ENCODE data around the gene ATRAID.

The ATRAID gene

GRCh38 chr2:27245626-27246025 lies 33.8 kb downstream of the ATRAID start:
- no peaks in the 10 kb centered on the region for H3K9me3 ChIP-seq (ENCODE audit: insufficient read depth, low read depth, low read length)
- H3K4me1 ChIP-seq (ENCODE audit: insufficient read depth, low read length) = peaks cover 3% of the 10 kb centered on the region; the same call in 1 of the 2 replicates
- H3K36me3 ChIP-seq (ENCODE audit: insufficient read depth, low read depth, low read length) = peaks cover 49% of the 10 kb centered on the region
- H3K9ac ChIP-seq (ENCODE audit: low read depth, low read length) = no peak overlapping the region
- H3K4me3 ChIP-seq (ENCODE audit: low read length) = no peak overlapping the region
- no peak overlapping the region for H3K27ac ChIP-seq (ENCODE audit: low read length)
- H3K27me3 ChIP-seq (ENCODE audit: insufficient read depth, low read length) = peaks cover 4% of the 10 kb centered on the region; the same call in 1 of the 2 replicates

GRCh38 chr2:27247893-27248292 lies 36.1 kb downstream of the ATRAID start:
- Histone ChIP-seq H3K9ac (ENCODE audit: low read depth, low read length) (no peak overlapping the region), H3K9me3 (ENCODE audit: insufficient read depth, low read depth, low read length) (no peaks in the 10 kb centered on the region), H3K27me3 (ENCODE audit: insufficient read depth, low read length) (peaks cover 19% of the 10 kb centered on the region), H3K36me3 (ENCODE audit: insufficient read depth, low read depth, low read length) (peaks cover 26% of the 10 kb centered on the region), H3K27ac (ENCODE audit: low read length) (no peak overlapping the region), H3K4me1 (ENCODE audit: insufficient read depth, low read length) (peaks cover 3% of the 10 kb centered on the region; the same call in 1 of the 2 replicates), H3K4me3 (ENCODE audit: low read length) (no peak overlapping the region)

- Histone ChIP-seq H3K4me1 (ENCODE audit: insufficient read depth, low read length) (peaks cover 3% of the 10 kb centered on the region; the same call in 1 of the 2 replicates), H3K9me3 (ENCODE audit: insufficient read depth, low read depth, low read length) (no peaks in the 10 kb centered on the region), H3K4me3 (ENCODE audit: low read length) (no peak overlapping the region), H3K27me3 (ENCODE audit: insufficient read depth, low read length) (peaks cover 19% of the 10 kb centered on the region), H3K36me3 (ENCODE audit: insufficient read depth, low read depth, low read length) (peaks cover 12% of the 10 kb centered on the region), H3K27ac (ENCODE audit: low read length) (no peak overlapping the region), H3K9ac (ENCODE audit: low read depth, low read length) (no peak overlapping the region)
Observed at GRCh38 chr2:27249159-27249890, 37.5 kb downstream of the ATRAID start.

GRCh38 chr2:27249891-27250651 lies 38.2 kb downstream of the ATRAID start:
- peaks cover 4% of the 10 kb centered on the region; the same call in 1 of the 2 replicates for H3K36me3 ChIP-seq (ENCODE audit: insufficient read depth, low read depth, low read length)
- H3K4me1 ChIP-seq (ENCODE audit: insufficient read depth, low read length) = peaks cover 3% of the 10 kb centered on the region; the same call in 1 of the 2 replicates
- no peaks in the 10 kb centered on the region for H3K9me3 ChIP-seq (ENCODE audit: insufficient read depth, low read depth, low read length)
- peak overlapping the region; percentile 58; the same call in 1 of the 2 replicates for H3K4me3 ChIP-seq (ENCODE audit: low read length)
- no peak overlapping the region for H3K27ac ChIP-seq (ENCODE audit: low read length)
- peaks cover 19% of the 10 kb centered on the region for H3K27me3 ChIP-seq (ENCODE audit: insufficient read depth, low read length)
- H3K9ac ChIP-seq (ENCODE audit: low read depth, low read length) = peak overlapping the region; percentile 40; the same call in 1 of the 2 replicates

- Histone ChIP-seq H3K36me3 (ENCODE audit: insufficient read depth, low read depth, low read length) (no peaks in the 10 kb centered on the region), H3K4me3 (ENCODE audit: low read length) (peak overlapping the region; percentile 58; the same call in 1 of the 2 replicates), H3K4me1 (ENCODE audit: insufficient read depth, low read length) (peaks cover 3% of the 10 kb centered on the region; the same call in 1 of the 2 replicates), H3K9me3 (ENCODE audit: insufficient read depth, low read depth, low read length) (no peaks in the 10 kb centered on the region), H3K27ac (ENCODE audit: low read length) (no peak overlapping the region), H3K27me3 (ENCODE audit: insufficient read depth, low read length) (peaks cover 19% of the 10 kb centered on the region), H3K9ac (ENCODE audit: low read depth, low read length) (peak overlapping the region; percentile 40; the same call in 1 of the 2 replicates)
Observed at GRCh38 chr2:27250652-27251379, 39.0 kb downstream of the ATRAID start.

- Histone ChIP-seq H3K27ac (ENCODE audit: low read length) (no peak overlapping the region), H3K4me1 (ENCODE audit: insufficient read depth, low read length) (peaks cover 3% of the 10 kb centered on the region; the same call in 1 of the 2 replicates), H3K4me3 (ENCODE audit: low read length) (no peak overlapping the region), H3K9ac (ENCODE audit: low read depth, low read length) (no peak overlapping the region), H3K36me3 (ENCODE audit: insufficient read depth, low read depth, low read length) (no peaks in the 10 kb centered on the region), H3K27me3 (ENCODE audit: insufficient read depth, low read length) (peaks cover 19% of the 10 kb centered on the region), H3K9me3 (ENCODE audit: insufficient read depth, low read depth, low read length) (no peaks in the 10 kb centered on the region)
Observed at GRCh38 chr2:27251766-27252165, 39.9 kb downstream of the ATRAID start.

GRCh38 chr2:27255187-27255586 lies 43.3 kb downstream of the ATRAID start:
- peaks cover 27% of the 10 kb centered on the region for H3K27me3 ChIP-seq (ENCODE audit: insufficient read depth, low read length)
- peaks cover 3% of the 10 kb centered on the region; the same call in 1 of the 2 replicates for H3K4me1 ChIP-seq (ENCODE audit: insufficient read depth, low read length)
- no peaks in the 10 kb centered on the region for H3K36me3 ChIP-seq (ENCODE audit: insufficient read depth, low read depth, low read length)
- no peak overlapping the region for H3K27ac ChIP-seq (ENCODE audit: low read length)
- no peak overlapping the region for H3K9ac ChIP-seq (ENCODE audit: low read depth, low read length)
- H3K9me3 ChIP-seq (ENCODE audit: insufficient read depth, low read depth, low read length) = no peaks in the 10 kb centered on the region
- H3K4me3 ChIP-seq (ENCODE audit: low read length) = no peak overlapping the region

- Histone ChIP-seq H3K4me3 (ENCODE audit: low read length) (no peak overlapping the region), H3K9me3 (ENCODE audit: insufficient read depth, low read depth, low read length) (no peaks in the 10 kb centered on the region), H3K4me1 (ENCODE audit: insufficient read depth, low read length) (no peaks in the 10 kb centered on the region; the same call in 1 of the 2 replicates), H3K36me3 (ENCODE audit: insufficient read depth, low read depth, low read length) (no peaks in the 10 kb centered on the region), H3K9ac (ENCODE audit: low read depth, low read length) (no peak overlapping the region), H3K27me3 (ENCODE audit: insufficient read depth, low read length) (peaks cover 27% of the 10 kb centered on the region), H3K27ac (ENCODE audit: low read length) (no peak overlapping the region)
Observed at GRCh38 chr2:27255660-27256059, 43.8 kb downstream of the ATRAID start.

- H3K9ac ChIP-seq (ENCODE audit: low read depth, low read length) = no peak overlapping the region
- peaks cover 3% of the 10 kb centered on the region; the same call in 1 of the 2 replicates for H3K4me1 ChIP-seq (ENCODE audit: insufficient read depth, low read length)
- H3K9me3 ChIP-seq (ENCODE audit: insufficient read depth, low read depth, low read length) = no peaks in the 10 kb centered on the region
- H3K4me3 ChIP-seq (ENCODE audit: low read length) = no peak overlapping the region
- peaks cover 27% of the 10 kb centered on the region for H3K27me3 ChIP-seq (ENCODE audit: insufficient read depth, low read length)
- H3K27ac ChIP-seq (ENCODE audit: low read length) = no peak overlapping the region
- H3K36me3 ChIP-seq (ENCODE audit: insufficient read depth, low read depth, low read length) = no peaks in the 10 kb centered on the region
Observed at GRCh38 chr2:27256855-27257454, 45.1 kb downstream of the ATRAID start.

GRCh38 chr2:27258051-27258450 lies 46.2 kb downstream of the ATRAID start:
- H3K36me3 ChIP-seq (ENCODE audit: insufficient read depth, low read depth, low read length) = no peaks in the 10 kb centered on the region
- H3K4me1 ChIP-seq (ENCODE audit: insufficient read depth, low read length) = peaks cover 3% of the 10 kb centered on the region; the same call in 1 of the 2 replicates
- H3K27me3 ChIP-seq (ENCODE audit: insufficient read depth, low read length) = peaks cover 36% of the 10 kb centered on the region
- no peaks in the 10 kb centered on the region for H3K9me3 ChIP-seq (ENCODE audit: insufficient read depth, low read depth, low read length)
- no peak overlapping the region for H3K9ac ChIP-seq (ENCODE audit: low read depth, low read length)
- H3K27ac ChIP-seq (ENCODE audit: low read length) = no peak overlapping the region
- H3K4me3 ChIP-seq (ENCODE audit: low read length) = no peak overlapping the region

All from iPS-20b (cell line).